K562 (cell line): ENCODE measurements around the gene SH3PXD2B. TPM values are rescaled to one million over a fixed set of nuclear protein-coding genes. Genes with fewer than 3 reads are reported as not detected.

Experiments
- ARID4B ChIP-seq: sonication (generic); formaldehyde crosslinking; IDR thresholded peaks from 2 replicates; pipeline ENCODE4 v1.8.0; 2022; ENCODE audit warnings: mild to moderate bottlenecking, missing genetic modification reagents
- BRD4 ChIP-seq: fragments of 200-600 bp; sonication (generic); IDR thresholded peaks from 2 replicates; pipeline ENCODE4 v1.6.1; 2017; ENCODE audit warnings: inconsistent platforms
- CLOCK ChIP-seq: fragments of 250-450 bp; sonication (Bioruptor Pico); IDR thresholded peaks from 2 replicates; pipeline ENCODE4 v1.4.0; 2020; ENCODE audit warnings: mild to moderate bottlenecking, moderate library complexity, borderline replicate concordance
- CREB3 ChIP-seq: fragments of 450-650 bp; conservative IDR thresholded peaks from 2 replicates; pipeline ENCODE4 v1.6.1; 2016; ENCODE audit warnings: missing genetic modification characterization, low read depth, mild to moderate bottlenecking, missing compliant biosample characterization, moderate library complexity
- CXXC5 ChIP-seq: fragments of 250-450 bp; sonication (Bioruptor Pico); IDR thresholded peaks from 2 replicates; pipeline ENCODE4 v1.8.0; 2022; ENCODE audit warnings: inconsistent platforms, mild to moderate bottlenecking, moderate library complexity
- ELF1 ChIP-seq: fragments of 200-800 bp; sonication (Bioruptor generic); IDR thresholded peaks from 2 replicates; pipeline ENCODE4 v1.6.1; 2016; ENCODE audit warnings: missing genetic modification characterization, missing compliant biosample characterization
- ETV1 ChIP-seq: fragments of 450-650 bp; conservative IDR thresholded peaks from 2 replicates; pipeline ENCODE4 v1.6.1; 2016; ENCODE audit warnings: missing genetic modification characterization, control low read depth, low read depth, missing compliant biosample characterization
- LARP7 ChIP-seq: fragments of 450-650 bp; IDR thresholded peaks from 2 replicates; pipeline ENCODE4 v1.6.1; 2016
- MITF ChIP-seq: IDR thresholded peaks from 2 replicates; pipeline ENCODE4 v1.6.1; 2014; ENCODE audit warnings: antibody characterized with exemption
- NCOA4 ChIP-seq: fragments of 450-650 bp; IDR thresholded peaks from 2 replicates; pipeline ENCODE4 v1.6.1; 2018; ENCODE audit warnings: mild to moderate bottlenecking; ENCODE audit not compliant: partially characterized antibody
- NR1H2 ChIP-seq: sonication (generic); formaldehyde crosslinking; IDR thresholded peaks from 2 replicates; pipeline ENCODE4 v1.4.0; 2020; ENCODE audit warnings: mild to moderate bottlenecking, missing genetic modification reagents
- PURB ChIP-seq: sonication (generic); formaldehyde crosslinking; IDR thresholded peaks from 2 replicates; pipeline ENCODE4 v1.9.0; 2021; ENCODE audit warnings: low read depth, mild to moderate bottlenecking, missing genetic modification reagents
- RFX5 ChIP-seq: IDR thresholded peaks from 2 replicates; pipeline ENCODE4 v1.6.1; 2011; ENCODE audit warnings: low read depth, mild to moderate bottlenecking, improper control_type of control experiment, low read length
- SIRT6 ChIP-seq: IDR thresholded peaks from one replicate; pipeline ENCODE4 v1.6.1; 2012; ENCODE audit warnings: low read depth, mild to moderate bottlenecking, control low read depth, inconsistent platforms, low read length, moderate library complexity
- TAF9B ChIP-seq: fragments of 450-650 bp; IDR thresholded peaks from 2 replicates; pipeline ENCODE4 v1.6.1; 2018; ENCODE audit warnings: mild to moderate bottlenecking; ENCODE audit not compliant: partially characterized antibody
- TARDBP ChIP-seq: fragments of 450-650 bp; IDR thresholded peaks from 2 replicates; pipeline ENCODE4 v1.6.1; 2016
- YBX1 ChIP-seq: fragments of 450-650 bp; IDR thresholded peaks from 2 replicates; pipeline ENCODE4 v1.7.1; 2016; ENCODE audit warnings: mild to moderate bottlenecking
- ZC3H4 ChIP-seq: sonication (generic); formaldehyde crosslinking; IDR thresholded peaks from 2 replicates; pipeline ENCODE4 v1.9.0; 2021; ENCODE audit warnings: missing genetic modification reagents, borderline replicate concordance
- ZFX ChIP-seq: sonication (generic); formaldehyde crosslinking; IDR thresholded peaks from 2 replicates; pipeline ENCODE4 v1.8.0; 2022; ENCODE audit warnings: mild to moderate bottlenecking, missing genetic modification reagents, moderate library complexity
- ZNF140 ChIP-seq: fragments of 250-450 bp; sonication (Bioruptor Pico); IDR thresholded peaks from 2 replicates; pipeline ENCODE4 v1.8.0; 2021; ENCODE audit warnings: moderate library complexity, mild to moderate bottlenecking, inconsistent platforms
- ZNF217 ChIP-seq: sonication (generic); formaldehyde crosslinking; IDR thresholded peaks from 2 replicates; pipeline ENCODE4 v1.8.0; 2022; ENCODE audit warnings: mild to moderate bottlenecking, missing genetic modification reagents
- ZNF780A ChIP-seq: fragments of 250-450 bp; sonication (Bioruptor Pico); IDR thresholded peaks from 2 replicates; pipeline ENCODE4 v1.5.0; 2021; ENCODE audit warnings: mild to moderate bottlenecking
- polyA plus RNA-seq, 8 experiments: library from polyadenylated mRNA; depleted of rRNA in 4 of 8; stranded (reverse) in 5 of 8; unstranded in 3 of 8; fragments of >200 nt; fragmentation: Nextera tagmentation in 2 of 8; fragmentation: Illumina TruSeq in 1 of 8; extraction: Ambion mirVana in 2 of 8; extraction: Trizol in 1 of 8; gene quantifications; 2 replicates each; pipeline versions ENCODE4 v1.2.1 to v1.2.3, GENCODE V29; 2011 to 2014; ENCODE audit warnings: inconsistent platforms in 1 of 8, missing spikeins in 1 of 8
- total RNA-seq, 7 experiments: library from RNA; depleted of rRNA in 6 of 7; stranded (reverse); fragments of >200 nt in 6 of 7; fragmentation: Illumina TruSeq in 2 of 7; extraction: Trizol in 2 of 7; gene quantifications; 2 replicates each; pipeline versions ENCODE4 v1.2.1 to v1.2.3, GENCODE V29; 2011 to 2021; ENCODE audit warnings: low replicate concordance in 1 of 7

SH3PXD2B gene
- total and polyA plus RNA-seq, 9 of the 15 experiments (the other 6 are each of a cell fraction or from before 2014, with no cell fraction given) = 0.04 to 0.66 (median 0.19) TPM

- TF ChIP-seq ZNF217 (CRISPR knock-in tag) (no peak), ZC3H4 (CRISPR knock-in tag) (no peak), ELF1 (tag) (no peak), TARDBP (no peak), NCOA4 (no peak), CREB3 (tag) (peak; percentile 94), CLOCK (no peak), MITF (0 out of 2 replicates have a peak, but pooled peaks have one; percentile 28), ARID4B (no peak), NR1H2 (CRISPR knock-in tag) (no peak), RFX5 (no peak), ETV1 (tag) (peak; percentile 44; the same call in 1 of the 2 replicates), PURB (CRISPR knock-in tag) (no peak), ZFX (CRISPR knock-in tag) (peak; percentile 62), LARP7 (no peak), ZNF780A (CRISPR knock-in tag) (no peak), ZNF140 (no peak), SIRT6 (no peak), BRD4 (no peak), CXXC5 (CRISPR knock-in tag) (peak; percentile 58), TAF9B (no peak), YBX1 (no peak)
Observed at GRCh38 chr5:172441262-172441751, 13.0 kb downstream of the SH3PXD2B start (continued).
